ENCODE data around the gene SPNS3. TPM values are rescaled to one million over a fixed set of nuclear protein-coding genes. Genes with fewer than 3 reads are reported as not detected.
A peak's percentile ranks its signal among the peaks of the same experiment; 100 is the strongest.

Gene SPNS3
- total RNA-seq, 1 donor from 2014 or later = not detected

- Histone ChIP-seq H3K27me3 (no peaks in the 10 kb centered on the region), H3K27ac (peak overlapping the region in 1 of 2 donors; percentile 25), H3K36me3 (no peaks in the 10 kb centered on the region), H3K4me1 (peaks cover 13 to 27% of the 10 kb centered on the region in 2 donors), H3K4me3 (peak overlapping the region; percentile 63), H3K9me3 (no peaks in the 10 kb centered on the region)
- no peak for TF ChIP-seq CTCF (IDR thresholded peaks at IDR 0.05)
- intact Hi-C loops (cut with DNase I) = loop anchor here (2.0 to 5.0 kb wide), 4 partner anchors 63 to 297 kb away; partner anchors contain the start of gene UBE2G1
- no peak for DNase-seq (ENCODE audit: low spot score in 2 of 2)
These were observed 65.9 kb downstream of the SPNS3 start for GRCh38 chr17:4499431-4500190.

GRCh38 chr17:4500191-4500571 lies 66.4 kb downstream of the SPNS3 start:
- Histone ChIP-seq H3K27ac (peak overlapping the region in 1 of 2 donors; percentile 25), H3K36me3 (no peaks in the 10 kb centered on the region), H3K4me3 (peak overlapping the region; percentile 63), H3K9me3 (no peaks in the 10 kb centered on the region), H3K4me1 (peaks cover 13 to 27% of the 10 kb centered on the region in 2 donors), H3K27me3 (no peaks in the 10 kb centered on the region)
- no peak for TF ChIP-seq CTCF (IDR thresholded peaks at IDR 0.05)
- intact Hi-C loops (cut with DNase I) = no loop called here
- DNase-seq (ENCODE audit: low spot score in 2 of 2) = no peak

- no peaks in the 10 kb centered on the region for H3K36me3 ChIP-seq
- H3K27ac ChIP-seq = no peak overlapping the region
- no peak overlapping the region for H3K4me3 ChIP-seq
- intact Hi-C loops (cut with DNase I) = no loop called here
- H3K9me3 ChIP-seq = no peaks in the 10 kb centered on the region
- no peak for DNase-seq (ENCODE audit: low spot score in 2 of 2)
- no peak for TF ChIP-seq CTCF (IDR thresholded peaks at IDR 0.05)
- H3K4me1 ChIP-seq = peaks cover 15 to 30% of the 10 kb centered on the region in 2 donors
- no peaks in the 10 kb centered on the region for H3K27me3 ChIP-seq
These were observed 67.7 kb downstream of the SPNS3 start for GRCh38 chr17:4501295-4501949.

- no peak for TF ChIP-seq CTCF (IDR thresholded peaks at IDR 0.05)
- Histone ChIP-seq H3K4me3 (no peak overlapping the region), H3K27me3 (no peaks in the 10 kb centered on the region), H3K4me1 (peaks cover 23 to 31% of the 10 kb centered on the region in 2 donors), H3K27ac (no peak overlapping the region), H3K36me3 (no peaks in the 10 kb centered on the region), H3K9me3 (no peaks in the 10 kb centered on the region)
- intact Hi-C loops (cut with DNase I) = no loop called here
- DNase-seq (ENCODE audit: low spot score in 2 of 2) = no peak
These were observed 68.9 kb downstream of the SPNS3 start for GRCh38 chr17:4502466-4503154.

- Histone ChIP-seq H3K27me3 (no peaks in the 10 kb centered on the region), H3K36me3 (no peaks in the 10 kb centered on the region), H3K4me3 (no peak overlapping the region), H3K4me1 (peaks cover 23 to 28% of the 10 kb centered on the region in 2 donors), H3K9me3 (no peaks in the 10 kb centered on the region), H3K27ac (no peak overlapping the region)
- DNase-seq (ENCODE audit: low spot score in 2 of 2) = no peak
- TF ChIP-seq CTCF (IDR thresholded peaks at IDR 0.05) = no peak
- intact Hi-C loops (cut with DNase I) = no loop called here
These were observed 69.7 kb downstream of the SPNS3 start for GRCh38 chr17:4503283-4504025.

All from ascending aorta (tissue), 2 donors.